ENCODE results near the gene SLC9A6. TPM values are rescaled to one million over a fixed set of nuclear protein-coding genes. Genes with fewer than 3 reads are reported as not detected.

The SLC9A6 gene
- total RNA-seq, 5 donors from 2014 or later (not counting 1 experiment from before 2014, with no cell fraction given), result 15.5 to 23.9 (median 17.3) TPM

Other genes starting within 250 kb of the SLC9A6 start
- gene CT45A3, start 217.2 kb upstream of the SLC9A6 start, total RNA-seq, result not detected
- not detected for gene CT45A5, start 199.9 kb upstream of the SLC9A6 start, total RNA-seq
- gene CT45A6, start 182.6 kb upstream of the SLC9A6 start, total RNA-seq, result not detected
- not detected for gene CT45A2, start 165.4 kb upstream of the SLC9A6 start, total RNA-seq
- gene CT45A7, start 148.2 kb upstream of the SLC9A6 start, total RNA-seq, result not detected
- not detected for gene CT45A8, start 130.9 kb upstream of the SLC9A6 start, total RNA-seq
- gene CT45A9, start 113.6 kb upstream of the SLC9A6 start, total RNA-seq, result not detected
- not detected for gene CT45A10, start 92.0 kb upstream of the SLC9A6 start, total RNA-seq
- gene SAGE1, start 91.7 kb upstream of the SLC9A6 start, total RNA-seq, result not detected
- 10 to 100 TPM; 21.1 to 27.7 (median 23.5) TPM for gene MMGT1, start 11.4 kb upstream of the SLC9A6 start, total RNA-seq
- gene FHL1, start 162.1 kb downstream of the SLC9A6 start, total RNA-seq, result 10 to 100 TPM; 14.1 to 32.8 (median 26.0) TPM

Data from T-cell (primary cell).